Measurements from ENCODE around the gene QPCTL.
A peak's percentile ranks its signal among the peaks of the same experiment; 100 is the strongest.

Gene QPCTL

DNA sequence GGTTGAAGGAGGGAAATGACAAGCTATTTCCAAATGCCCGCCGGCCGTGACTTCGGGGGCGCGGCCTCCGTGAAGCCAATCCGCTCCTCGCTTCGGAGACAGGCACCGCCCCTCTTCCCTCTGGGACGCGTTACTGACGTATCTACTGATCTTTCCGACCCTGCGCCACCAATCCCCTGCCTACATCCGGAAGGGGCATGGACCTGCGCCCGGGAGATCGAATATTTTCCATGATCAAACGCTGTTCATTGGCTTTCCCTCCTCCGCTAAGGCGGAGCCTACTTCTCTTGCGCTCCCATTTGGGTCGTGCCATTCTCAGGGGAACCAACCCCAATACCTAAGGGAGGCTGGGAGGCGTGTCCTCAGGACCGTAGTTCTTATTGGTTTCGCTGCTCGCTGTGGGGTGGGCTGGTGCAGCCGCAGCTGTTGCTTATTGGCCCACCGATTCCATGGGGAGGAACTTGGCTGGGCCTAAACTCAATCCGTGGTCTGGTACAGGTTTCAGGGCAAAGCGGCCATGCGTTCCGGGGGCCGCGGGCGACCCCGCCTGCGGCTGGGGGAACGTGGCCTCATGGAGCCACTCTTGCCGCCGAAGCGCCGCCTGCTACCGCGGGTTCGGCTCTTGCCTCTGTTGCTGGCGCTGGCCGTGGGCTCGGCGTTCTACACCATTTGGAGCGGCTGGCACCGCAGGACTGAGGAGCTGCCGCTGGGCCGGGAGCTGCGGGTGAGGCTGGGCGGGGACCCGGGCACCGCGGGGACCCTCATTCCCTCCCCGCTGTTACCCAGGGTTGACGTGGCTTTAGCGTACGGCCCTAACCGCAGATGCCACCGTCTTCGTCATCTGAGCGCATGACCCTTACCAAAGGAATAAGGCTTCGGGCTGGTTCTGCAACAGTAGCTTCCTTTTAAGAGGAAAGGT is at the start of gene QPCTL:
Gene QPCTL, plus strand, starts transcription at position 480 of the 919 bp plus-strand sequence. Its CDS starts 38 bp downstream, at position 518.
- peak; percentile 88 to 100 (median 99) for DNase-seq

DNA sequence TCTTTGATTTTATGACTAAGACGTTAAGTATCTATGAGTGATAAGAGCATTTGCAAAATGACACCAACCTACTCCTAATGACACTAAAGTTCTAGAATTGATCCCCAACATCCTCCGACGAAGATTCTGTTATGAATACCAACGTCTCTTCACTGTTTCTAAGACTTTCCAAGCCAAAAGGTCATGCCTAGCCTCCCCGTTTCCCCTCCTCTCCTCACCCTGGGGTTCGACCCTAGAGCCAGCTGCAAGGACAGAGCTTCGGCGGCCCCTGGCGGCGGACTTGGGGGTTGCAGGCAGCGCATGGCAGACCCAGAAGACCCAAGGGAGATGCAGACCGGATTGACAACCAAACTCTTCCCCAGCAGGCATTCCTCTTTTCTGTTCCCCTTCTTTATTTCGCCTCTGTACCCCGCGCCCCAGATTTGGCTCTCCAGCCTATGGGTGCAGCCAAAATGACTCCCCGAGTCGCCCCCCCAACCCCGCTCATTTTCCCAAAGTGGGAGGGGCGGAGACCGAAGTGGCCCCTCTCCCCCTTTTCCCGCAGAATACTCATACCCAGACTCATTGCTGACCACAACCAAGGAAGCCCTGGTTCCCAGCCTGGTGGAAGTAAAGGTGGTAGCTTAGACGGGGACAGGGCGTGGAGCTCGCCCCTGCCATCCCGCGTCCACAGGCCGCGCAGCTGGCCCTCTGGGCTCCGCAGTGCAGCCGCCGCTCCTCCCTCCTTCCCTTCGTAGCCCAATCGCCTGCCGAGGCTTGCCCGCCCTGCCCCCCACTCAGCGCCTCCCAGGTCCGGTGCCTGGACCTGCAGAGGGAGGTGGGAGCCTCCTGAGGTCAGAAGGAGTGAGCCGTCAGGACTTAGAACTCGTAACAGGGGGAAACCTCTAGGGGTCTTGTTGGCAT is 49.2 kb upstream of the QPCTL start:
- DNase-seq, result peak; percentile 7 to 93 (median 80)

DNA sequence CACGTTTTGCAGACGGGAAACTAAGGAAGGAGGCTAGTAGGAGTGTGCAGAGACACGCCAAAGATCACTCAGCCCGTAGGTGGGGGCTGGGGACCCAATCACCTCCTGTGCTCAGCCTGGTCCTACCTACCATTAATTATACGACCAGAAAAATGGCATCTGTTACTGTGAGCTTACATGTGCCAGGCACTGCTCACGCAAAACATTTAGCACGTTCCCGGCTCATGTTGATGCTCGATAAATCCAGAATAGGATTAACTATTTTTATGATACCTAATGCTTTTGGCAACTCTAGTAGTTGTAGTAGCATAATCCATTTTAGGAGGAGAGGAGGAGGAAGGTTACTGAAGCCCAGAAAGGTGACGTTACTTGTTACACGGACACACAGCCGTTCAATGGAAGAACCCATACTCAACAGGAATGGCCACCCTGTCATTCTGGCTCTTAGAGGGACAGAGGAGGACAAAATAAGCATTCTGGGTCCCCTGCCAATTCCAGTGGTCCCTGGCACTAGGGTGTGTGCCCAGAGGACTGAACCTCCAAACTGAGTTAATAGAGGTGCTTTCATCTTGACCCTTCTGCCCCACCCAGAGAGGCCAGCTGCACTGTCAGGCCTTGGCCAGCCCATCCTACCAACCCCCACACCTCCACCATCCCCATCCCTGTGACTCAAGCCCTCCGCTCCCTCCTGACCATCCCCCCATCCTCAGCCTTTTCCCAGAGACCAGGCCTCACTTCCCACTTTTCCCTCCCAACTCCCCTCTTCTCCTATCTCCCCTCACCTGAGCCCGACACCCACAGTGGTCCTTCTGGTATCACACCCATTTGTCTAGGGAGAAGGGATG is 48.3 kb upstream of the QPCTL start:
- peak in 31 of 58 donors; percentile 5 to 56 (median 23) for DNase-seq

DNA sequence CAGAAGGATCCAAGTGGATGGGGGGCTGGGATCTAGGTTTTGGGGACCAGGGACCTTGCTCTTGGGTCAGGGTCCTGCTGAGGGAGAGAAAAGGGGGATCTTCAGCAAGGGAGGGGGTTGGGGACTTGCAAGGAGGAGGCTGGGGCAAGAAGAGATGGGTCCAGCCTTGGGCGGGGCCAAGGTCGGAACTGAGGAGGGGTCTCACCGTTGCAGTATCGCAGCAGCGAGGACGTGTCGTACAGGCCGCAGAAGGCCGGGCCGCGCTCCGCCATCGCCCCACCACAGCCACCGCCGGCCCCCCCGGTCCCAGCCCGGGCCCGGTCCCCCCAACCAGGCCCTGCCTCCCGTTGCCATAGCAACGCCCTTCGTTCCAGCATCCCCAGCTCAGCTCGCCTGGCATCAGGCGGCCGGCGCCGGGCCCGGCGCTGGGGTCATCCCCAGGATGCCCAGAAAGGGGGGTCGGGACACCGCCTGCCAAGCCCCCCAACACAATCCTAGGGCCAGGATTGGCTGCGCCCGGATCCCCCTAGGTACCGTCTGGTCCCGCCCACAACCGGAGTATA is 47.3 kb upstream of the QPCTL start:
- DNase-seq, result peak in 38 of 58 donors; percentile 63 to 98 (median 94)

DNA sequence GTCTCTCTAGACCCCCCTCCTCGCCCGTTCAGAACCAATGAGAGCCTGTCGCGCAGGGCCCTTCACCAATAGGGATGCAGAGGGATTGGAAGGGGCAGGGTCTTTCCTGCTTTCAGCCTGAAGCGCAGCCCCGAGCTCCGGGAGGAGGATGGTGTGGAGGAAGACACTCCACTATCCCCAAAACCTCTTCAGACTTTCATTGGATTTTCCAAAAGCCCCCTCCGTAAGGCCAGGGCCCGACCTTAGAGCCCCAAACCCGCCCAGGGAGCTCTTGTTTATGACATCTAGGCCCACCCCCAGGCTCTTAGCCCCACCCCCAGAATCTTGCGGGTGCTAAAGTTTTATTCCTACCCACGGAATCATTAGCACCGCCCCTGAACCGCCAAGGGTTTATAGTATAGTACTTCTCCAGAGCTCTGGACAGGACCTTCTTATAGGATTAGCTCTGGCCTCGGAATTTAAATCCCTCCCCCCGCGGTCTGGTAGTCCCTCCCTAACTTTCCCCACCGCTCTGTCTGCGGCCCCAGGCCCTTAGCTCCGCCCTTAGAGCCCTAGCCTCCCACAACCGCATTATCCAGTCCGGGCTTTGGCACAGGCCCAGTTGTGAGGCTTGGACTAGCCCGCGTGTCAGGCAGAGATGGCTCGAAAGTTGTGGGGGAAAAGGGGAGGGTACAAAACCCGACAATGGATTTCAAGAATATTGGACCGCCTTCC is 46.7 kb upstream of the QPCTL start:
- DNase-seq, result peak in 57 of 58 donors; percentile 48 to 97 (median 92)

DNA sequence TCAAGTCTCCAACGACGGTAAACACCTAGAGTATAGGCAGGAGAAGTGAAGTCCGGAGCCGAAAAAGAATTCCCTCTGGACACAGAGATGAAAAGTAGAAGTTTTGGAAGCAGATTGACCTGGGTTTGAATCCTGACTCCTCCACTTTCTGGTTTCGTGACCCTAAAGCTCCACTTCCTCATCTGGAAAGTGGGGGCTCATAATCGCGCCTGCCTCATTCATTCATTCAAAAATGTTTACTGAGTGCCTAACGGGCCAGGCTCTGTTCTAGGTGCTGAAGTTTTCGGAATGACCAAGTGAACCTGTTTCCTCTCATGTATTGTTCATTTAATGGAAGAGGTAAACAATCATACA is 46.1 kb upstream of the QPCTL start:
- DNase-seq, result no peak

DNA sequence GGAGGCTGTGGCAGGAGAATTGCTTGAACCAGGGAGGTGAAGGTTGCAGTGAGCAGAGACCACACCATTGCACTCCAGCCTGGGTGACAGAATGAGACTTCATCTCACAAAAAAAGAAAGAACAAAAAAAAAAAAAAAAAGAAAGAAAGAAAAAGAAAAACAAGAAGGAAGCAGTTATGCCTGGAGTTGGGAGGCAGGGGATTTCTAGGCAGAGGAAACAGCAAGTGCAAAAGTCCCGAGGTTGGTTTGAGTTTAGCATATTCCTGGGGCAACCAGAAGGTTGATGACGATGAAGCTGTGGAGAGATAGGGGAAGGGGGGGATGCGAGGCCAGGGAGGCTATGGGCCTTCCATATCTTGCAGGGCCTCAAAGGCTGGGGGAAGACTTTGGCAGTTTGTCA is 41.7 kb upstream of the QPCTL start:
- no peak for DNase-seq

DNA sequence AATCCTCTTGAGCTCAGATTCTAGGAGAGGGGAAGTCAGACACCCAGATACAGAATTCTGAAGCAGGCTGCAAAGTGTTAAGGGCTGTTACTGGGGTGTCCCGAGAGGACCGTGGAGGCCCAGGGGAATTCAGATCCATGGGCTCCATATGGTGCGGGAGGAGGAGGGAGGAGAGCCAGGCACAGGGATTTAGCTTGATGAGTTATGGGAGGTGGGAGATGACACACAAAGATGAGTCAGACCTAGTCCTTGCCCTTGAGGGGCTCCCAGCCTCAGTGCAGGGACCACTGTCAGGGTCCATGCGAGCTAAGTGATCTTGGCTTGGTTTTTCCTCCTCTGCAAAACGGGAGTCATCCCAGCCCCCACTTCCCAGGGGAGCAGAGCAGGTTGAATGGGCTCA is 38.8 kb upstream of the QPCTL start:
- DNase-seq, result no peak

DNA sequence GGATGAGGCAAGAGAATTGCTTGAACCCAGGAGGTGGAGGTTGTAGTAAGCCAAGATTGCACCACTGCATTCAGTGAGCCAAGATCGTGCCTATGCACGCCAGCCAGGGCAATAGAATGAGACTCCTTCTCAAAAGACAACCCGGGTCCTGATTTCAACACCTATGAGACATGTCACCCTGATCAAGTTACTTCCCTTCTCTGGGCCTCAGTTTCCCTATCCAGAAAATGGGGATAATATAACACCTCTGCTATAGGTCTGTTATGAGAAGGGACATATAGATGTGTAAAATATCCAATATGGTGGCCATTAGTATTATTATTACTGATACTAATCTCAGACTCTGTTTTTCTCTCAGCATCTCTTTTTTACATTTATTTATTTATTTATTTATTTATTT is 37.4 kb upstream of the QPCTL start:
- no peak for DNase-seq

DNA sequence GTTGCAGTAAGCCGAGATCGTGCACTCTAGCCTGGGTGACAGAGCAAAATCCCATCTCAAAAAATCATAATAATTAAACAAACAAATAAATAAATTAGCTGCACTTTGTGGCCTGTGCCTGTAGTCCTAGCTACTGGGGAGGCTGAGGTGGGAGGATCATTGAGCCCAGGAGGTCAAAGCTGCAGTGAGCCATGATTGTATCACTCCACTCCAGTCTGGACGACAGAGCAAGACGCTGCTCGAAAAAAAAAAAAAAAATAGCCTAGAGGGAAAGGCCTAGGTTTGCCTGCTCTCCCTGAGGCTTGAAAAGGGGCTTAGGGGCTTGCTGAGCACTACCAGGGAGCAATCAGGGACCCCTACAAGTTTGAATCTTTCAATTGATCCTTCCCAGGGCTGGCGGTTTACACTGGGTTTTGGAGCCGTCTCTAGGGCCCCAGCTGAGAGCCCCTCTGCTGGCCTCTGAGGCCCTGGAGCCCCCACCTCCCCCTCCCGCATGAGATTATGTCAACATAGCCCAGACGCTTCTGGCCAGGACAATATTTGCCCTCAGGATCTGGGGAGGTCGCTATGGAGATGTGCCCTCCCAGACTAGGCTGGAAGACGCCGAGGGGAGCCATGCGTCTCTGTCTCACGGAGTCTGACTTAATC is 34.8 kb upstream of the QPCTL start:
- no peak for DNase-seq

DNA sequence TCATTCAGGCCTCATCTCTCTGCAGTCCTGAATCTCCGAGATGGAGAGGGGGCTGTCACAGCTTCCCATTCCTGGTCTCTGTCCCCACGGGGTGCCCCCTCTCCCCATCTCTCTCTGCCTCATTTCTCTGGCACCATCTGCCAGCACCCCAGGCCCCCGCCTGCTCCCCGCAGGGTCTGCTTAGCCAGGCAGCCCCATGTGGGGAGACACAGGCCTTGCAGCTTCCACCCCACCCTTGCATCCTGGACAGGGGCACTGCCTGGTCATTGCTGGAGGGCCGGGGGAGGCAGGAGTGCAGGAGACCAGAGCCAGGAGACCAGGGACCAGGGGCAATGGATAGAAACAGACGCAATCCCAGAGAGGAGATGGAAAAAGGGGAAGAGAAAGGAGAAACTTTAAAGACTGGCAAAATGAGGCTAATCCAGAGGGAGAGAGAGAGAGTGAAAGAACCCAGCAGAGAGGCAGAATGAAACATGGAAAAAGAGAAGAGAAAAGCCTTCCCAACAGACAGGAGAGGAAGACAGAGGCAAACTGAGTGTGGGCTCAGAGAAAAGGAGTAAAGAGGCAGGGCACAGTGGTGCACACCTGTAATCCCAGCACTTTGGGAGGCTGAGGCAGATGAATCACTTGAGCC is 33.3 kb upstream of the QPCTL start:
- no peak for DNase-seq

DNA sequence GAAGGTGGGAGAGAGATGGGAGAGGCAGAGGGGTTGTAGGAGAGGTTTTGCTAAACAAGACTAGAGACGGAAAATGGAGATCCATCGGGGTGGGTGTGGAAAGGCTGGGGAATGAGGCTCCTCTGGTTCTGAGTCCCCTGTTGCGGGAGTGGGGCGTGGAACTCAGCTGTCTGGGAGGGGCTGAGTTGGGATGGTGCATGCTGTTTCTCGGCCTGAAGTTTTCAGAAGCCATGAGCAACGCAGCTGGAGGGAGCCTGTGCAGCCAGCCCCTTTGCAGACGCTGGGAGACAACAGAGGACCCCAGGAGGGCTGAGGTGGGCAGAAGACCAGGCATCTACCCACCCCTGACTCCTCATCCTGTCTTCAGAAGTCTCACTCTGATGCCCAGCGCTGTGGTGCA is 31.8 kb upstream of the QPCTL start:
- DNase-seq, result no peak

DNA sequence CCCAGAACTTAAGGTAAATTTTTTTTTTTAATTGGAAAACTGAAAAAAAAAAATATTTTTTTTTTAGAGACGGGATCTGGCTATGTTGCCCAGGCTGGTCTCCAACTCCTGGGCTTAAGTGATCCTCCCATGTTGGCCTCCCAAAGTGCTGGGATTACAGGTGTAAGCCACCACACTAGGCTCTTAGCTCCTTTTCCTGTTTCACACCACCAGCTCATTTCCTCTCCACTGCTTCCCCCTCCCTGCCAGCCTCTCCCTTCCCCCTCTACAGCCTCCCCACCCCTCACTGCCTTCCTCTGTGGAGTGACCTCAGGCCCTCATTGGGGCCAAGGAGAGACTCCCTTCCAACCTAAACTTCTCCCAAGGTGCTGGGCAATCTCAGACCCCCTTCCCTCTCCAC is 28.7 kb upstream of the QPCTL start:
- DNase-seq, result no peak

DNA sequence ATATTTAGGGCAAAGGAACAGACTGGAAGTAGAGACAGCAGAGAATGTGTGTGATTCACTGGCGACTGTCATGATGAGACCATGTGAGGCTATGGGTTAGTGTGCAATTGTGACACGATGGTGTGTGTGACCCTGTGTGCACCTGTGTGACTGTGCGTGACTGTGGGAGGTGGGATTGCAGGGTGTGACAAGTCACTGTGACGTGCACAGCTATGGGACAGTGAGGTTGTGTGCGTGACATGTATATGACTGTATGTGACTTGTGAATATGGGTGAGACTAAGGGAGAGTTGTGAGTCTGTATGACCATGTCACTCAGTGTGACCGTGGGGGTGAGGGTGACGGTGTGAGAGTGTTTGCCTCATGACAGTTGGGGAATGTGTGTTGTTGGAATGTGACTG is 27.9 kb upstream of the QPCTL start:
- no peak for DNase-seq

DNA sequence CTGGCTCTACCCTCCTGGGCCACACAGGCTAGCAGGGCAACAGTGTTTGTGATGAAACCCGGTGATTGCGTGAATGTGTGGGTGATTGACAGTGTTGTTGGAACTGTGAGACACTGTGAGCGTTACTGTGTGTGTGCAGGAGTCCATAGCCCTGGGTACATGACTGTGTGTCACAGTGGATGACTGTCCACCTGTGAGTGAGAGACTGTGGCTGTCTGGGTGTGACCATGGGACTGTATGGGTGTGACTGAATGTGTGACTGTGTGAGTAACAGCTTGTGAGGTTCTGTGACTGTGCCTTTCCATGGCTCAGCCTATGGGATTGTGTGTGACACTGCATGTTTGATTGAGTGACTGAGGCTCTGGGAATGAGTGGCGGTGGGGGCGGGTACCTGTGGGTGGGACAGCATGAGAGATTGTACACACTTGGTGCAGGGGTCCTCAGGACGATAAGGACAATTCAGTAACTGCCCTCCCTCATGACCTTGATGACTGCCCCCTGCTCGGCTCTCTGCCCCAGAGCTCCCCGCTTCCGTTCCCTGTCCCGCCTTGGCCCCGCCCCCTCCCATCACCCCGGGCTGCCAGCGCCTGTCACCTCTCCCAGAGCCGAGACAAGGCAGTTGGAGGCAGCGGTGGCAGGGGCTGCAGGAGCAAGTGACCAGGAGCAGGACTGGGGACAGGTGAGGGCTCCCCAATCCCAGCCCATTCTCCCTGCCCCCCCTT is 24.7 kb upstream of the QPCTL start, which contains the start of gene GIPR:
Gene GIPR, plus strand, starts transcription at position 602 of the 722 bp plus-strand sequence. CDS start 1,300 bp downstream, outside the sequence.
- DNase-seq, result peak in 13 of 58 donors; percentile 4 to 52 (median 17)

DNA sequence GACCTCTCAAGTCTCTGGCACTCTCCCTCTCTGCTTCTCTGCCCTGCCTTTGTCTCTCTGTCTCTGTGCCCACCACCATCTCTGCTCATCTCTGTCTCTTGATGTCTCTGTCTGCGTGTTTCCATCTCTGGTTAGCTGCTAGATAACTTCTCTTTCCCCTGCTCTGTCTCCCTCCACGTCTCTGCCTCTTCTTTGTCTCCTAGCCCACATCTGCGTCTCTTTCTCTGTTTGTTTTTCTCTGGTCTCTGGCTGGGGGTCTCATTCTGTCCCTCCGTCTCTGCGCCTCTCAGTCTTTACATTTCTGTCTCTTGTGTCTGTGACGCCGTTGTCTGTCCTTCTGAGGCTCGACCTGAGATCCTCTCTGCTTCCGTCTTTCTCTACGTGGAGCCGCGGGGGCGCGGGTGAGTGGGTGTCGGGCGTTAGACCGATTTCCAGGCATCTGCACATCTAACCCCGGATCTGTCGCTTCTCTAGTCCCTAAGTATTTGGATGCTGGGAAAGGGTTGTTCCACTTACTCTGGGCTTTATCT is 24.1 kb upstream of the QPCTL start:
- peak in 2 of 58 donors; percentile 6 to 23 for DNase-seq

DNA sequence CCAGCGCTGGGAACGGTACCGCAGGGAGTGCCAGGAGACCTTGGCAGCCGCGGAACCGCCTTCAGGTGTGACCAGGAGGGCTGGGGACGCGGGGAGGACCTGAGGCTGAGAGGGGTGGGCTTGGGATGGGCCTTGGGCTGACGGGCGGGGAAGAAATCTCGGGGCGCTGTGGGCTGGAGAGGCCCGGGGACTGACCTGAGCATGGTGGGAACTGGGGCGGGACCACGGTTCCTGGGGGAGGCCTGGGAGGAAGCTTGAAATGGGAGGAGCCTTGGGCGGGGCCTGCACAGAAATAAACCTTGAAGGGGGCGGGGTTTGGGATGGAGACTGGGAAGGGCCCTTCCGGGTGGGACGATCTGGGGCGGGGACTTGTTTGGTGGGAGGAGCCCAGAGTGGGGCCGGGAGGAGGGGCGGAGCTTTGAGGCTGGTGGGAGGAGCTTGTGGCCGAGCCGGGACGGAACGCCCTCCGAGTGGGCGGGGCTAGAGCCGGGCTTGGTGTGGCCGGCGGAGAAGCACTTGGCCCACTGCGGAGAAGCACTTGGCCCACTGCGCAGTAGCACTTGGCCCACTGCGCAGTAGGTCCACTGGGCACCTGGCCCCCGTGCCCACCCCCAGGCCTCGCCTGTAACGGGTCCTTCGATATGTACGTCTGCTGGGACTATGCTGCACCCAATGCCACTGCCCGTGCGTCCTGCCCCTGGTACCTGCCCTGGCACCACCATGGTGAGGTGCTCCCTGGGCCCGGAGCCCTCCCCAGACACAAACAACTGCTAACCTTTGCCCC is 21.6 kb upstream of the QPCTL start:
- peak in 52 of 58 donors; percentile 4 to 86 (median 54) for DNase-seq

Measured in anterior cingulate cortex (tissue), 58 donors.